GM12878 (cell line): ENCODE results near the gene CCNY. TPM values are rescaled to one million over a fixed set of nuclear protein-coding genes. Genes with fewer than 3 reads are reported as not detected.

Source experiments
- ATAC-seq: fragments of 200-7000 bp; cut with Tn5 transposase; 3 replicates; pipeline ENCODE4 v1.9.1; 2020; ENCODE audit warnings: mild to moderate bottlenecking, moderate library complexity
- BruUV-seq: library from RNA; stranded (reverse); fragments of 400-500 nt; replicated peaks from 2 replicates; lab custom pipeline; 2021; lab: Mats Ljungman, UMichigan
- CTCF ChIA-PET: fragments of 300-600 bp; sonication (Branson Sonifier 250); formaldehyde crosslinking; extraction: SDS; loops from one replicate; lab custom pipeline; 2021; ENCODE audit warnings: inconsistent platforms; lab: Yijun Ruan, JAX
- POLR2A ChIA-PET: fragments of 350-600 bp; formaldehyde crosslinking; extraction: SDS; loops from one replicate; lab custom pipeline; 2021; ENCODE audit warnings: inconsistent platforms; lab: Charles Lee
- RAD21 ChIA-PET: fragments of 300-600 bp; sonication (Branson Sonifier 250); formaldehyde crosslinking; loops from one replicate; lab custom pipeline; 2023; ENCODE audit warnings: antibody characterized with exemption; ENCODE audit not compliant: unreplicated experiment; lab: Charles Lee
- SMC1A ChIA-PET: fragments of 300-600 bp; sonication (Branson Sonifier 250); formaldehyde crosslinking; loops from one replicate; lab custom pipeline; 2023; ENCODE audit not compliant: unreplicated experiment, uncharacterized antibody; lab: Charles Lee
- DNase-seq: peaks from one replicate; pipeline ENCODE4 v3.0.0-alpha.2; 2011; ENCODE audit warnings: low read depth, low spot score
- FAIRE-seq: peaks from 3 replicates; lab custom pipeline; 2011; peaks lifted over from hg19 to GRCh38; lab: Jason Lieb, UNC
- H2AFZ ChIP-seq: 2 replicates; pipeline ENCODE4 v1.6.0; 2011; ENCODE audit warnings: low read depth, low read length, control low read depth; ENCODE audit not compliant: control insufficient read depth
- H3K27ac ChIP-seq: 2 replicates; pipeline ENCODE4 v1.5.1; 2011; ENCODE audit warnings: control low read depth; ENCODE audit not compliant: control insufficient read depth, insufficient read depth
- H3K27me3 ChIP-seq, 2 experiments: replicated peaks in 1 of 2; 2 replicates each; pipeline versions ENCODE4 v1.6.0 to v1.6.1; 2011; ENCODE audit warnings: low read length in 1 of 2; ENCODE audit not compliant: control insufficient read depth in 2 of 2, insufficient read depth in 2 of 2
- H3K36me3 ChIP-seq, 2 experiments: 2 replicates each; pipeline ENCODE4 v1.5.1; 2011; ENCODE audit warnings: low read length in 1 of 2; ENCODE audit not compliant: control insufficient read depth in 2 of 2, insufficient read depth in 2 of 2
- H3K4me1 ChIP-seq: 2 replicates; pipeline ENCODE4 v1.6.1; 2011; ENCODE audit warnings: mild to moderate bottlenecking, low read length, moderate library complexity, mixed read lengths; ENCODE audit not compliant: control insufficient read depth, insufficient read depth
- H3K4me2 ChIP-seq: 2 replicates; pipeline ENCODE4 v1.6.0; 2011; ENCODE audit warnings: control low read depth; ENCODE audit not compliant: control insufficient read depth, insufficient read depth
- H3K4me3 ChIP-seq: fragments of 200-600 bp; sonication (generic); 2 replicates; pipeline ENCODE4 v1.5.1; 2016
- H3K79me2 ChIP-seq: 2 replicates; pipeline ENCODE4 v1.6.0; 2011; ENCODE audit warnings: low read length; ENCODE audit not compliant: control insufficient read depth, insufficient read depth
- H3K9ac ChIP-seq: 2 replicates; pipeline ENCODE4 v1.8.0; 2011; ENCODE audit warnings: low read length, control low read depth, mixed read lengths; ENCODE audit not compliant: control insufficient read depth, insufficient read depth
- H3K9me3 ChIP-seq: replicated peaks from 3 replicates; pipeline ENCODE4 v1.5.1; 2011; ENCODE audit warnings: mild to moderate bottlenecking, low read length; ENCODE audit not compliant: control insufficient read depth, insufficient read depth
- H4K20me1 ChIP-seq: 2 replicates; pipeline ENCODE4 v1.6.0; 2011; ENCODE audit not compliant: control insufficient read depth, insufficient read depth
- BCL11A ChIP-seq: IDR thresholded peaks from 2 replicates; pipeline ENCODE4 v1.6.1; 2011; ENCODE audit warnings: low read depth, low read length
- BHLHE40 ChIP-seq, 2 experiments: fragments of 450-650 bp in 1 of 2; IDR thresholded peaks; 2 replicates each; pipeline ENCODE4 v1.6.1; 2011 to 2017; ENCODE audit warnings: low read depth in 2 of 2, borderline replicate concordance in 1 of 2, improper control_type of control experiment in 1 of 2, low read length in 1 of 2, mild to moderate bottlenecking in 1 of 2
- CBX3 ChIP-seq: fragments of 200-600 bp; sonication (generic); IDR thresholded peaks from 2 replicates; pipeline ENCODE4 v1.6.1; 2016; ENCODE audit warnings: low read depth, borderline replicate concordance
- DPF2 ChIP-seq: fragments of 450-650 bp; IDR thresholded peaks from 2 replicates; pipeline ENCODE4 v1.6.1; 2017; ENCODE audit warnings: mild to moderate bottlenecking
- ETV6 ChIP-seq, 2 experiments: fragments of 450-650 bp in 1 of 2; IDR thresholded peaks in 1 of 2; conservative IDR thresholded peaks in 1 of 2; 2 replicates each; pipeline ENCODE4 v1.6.1; 2014; ENCODE audit warnings: antibody characterized with exemption in 1 of 2, borderline replicate concordance in 1 of 2, low read depth in 1 of 2, mild to moderate bottlenecking in 1 of 2, moderate library complexity in 1 of 2
- FOXK2 ChIP-seq: fragments of 450-650 bp; IDR thresholded peaks from 2 replicates; pipeline ENCODE4 v1.6.1; 2017; ENCODE audit warnings: mild to moderate bottlenecking, moderate library complexity
- JUND ChIP-seq: IDR thresholded peaks from 2 replicates; pipeline ENCODE4 v1.6.1; 2012; ENCODE audit warnings: low read depth, mild to moderate bottlenecking, low read length, improper control_type of control experiment, moderate library complexity
- MTA3 ChIP-seq: IDR thresholded peaks from 2 replicates; pipeline ENCODE4 v1.6.1; 2012; ENCODE audit warnings: low read length, inconsistent platforms, borderline replicate concordance
- NBN ChIP-seq: fragments of 450-650 bp; IDR thresholded peaks from 2 replicates; pipeline ENCODE4 v1.6.1; 2016
- NFYA ChIP-seq: IDR thresholded peaks from 2 replicates; pipeline ENCODE4 v1.6.1; 2011; ENCODE audit warnings: low read depth, mild to moderate bottlenecking, low read length, improper control_type of control experiment, borderline replicate concordance
- PML ChIP-seq: IDR thresholded peaks from 2 replicates; pipeline ENCODE4 v1.6.1; 2012; ENCODE audit warnings: low read length, inconsistent platforms
- RB1 ChIP-seq: fragments of 450-650 bp; formaldehyde crosslinking; IDR thresholded peaks from 2 replicates; pipeline ENCODE4 v1.6.1; 2017; ENCODE audit warnings: mild to moderate bottlenecking, borderline replicate concordance
- RCOR1 ChIP-seq: conservative IDR thresholded peaks from 2 replicates; pipeline ENCODE4 v1.6.1; 2012; ENCODE audit warnings: low read depth, low read length, improper control_type of control experiment
- SP1 ChIP-seq: IDR thresholded peaks from one replicate; pipeline ENCODE4 v1.6.1; 2011; ENCODE audit warnings: low read depth, low read length
- TAF1 ChIP-seq: IDR thresholded peaks from 2 replicates; pipeline ENCODE4 v1.6.1; 2011; ENCODE audit warnings: mild to moderate bottlenecking, low read depth, low read length, borderline replicate concordance
- ZBED1 ChIP-seq: IDR thresholded peaks from 2 replicates; pipeline ENCODE4 v1.6.1; 2016; ENCODE audit warnings: borderline replicate concordance
- ZSCAN29 ChIP-seq: fragments of 450-650 bp; IDR thresholded peaks from 2 replicates; pipeline ENCODE4 v1.6.1; 2017; ENCODE audit warnings: mild to moderate bottlenecking, moderate library complexity
- WGBS: methylation state at CpG from one replicate; pipeline ENCODE4 v1.1.6; 2016; ENCODE audit warnings: low lambda C conversion rate; ENCODE audit not compliant: insufficient replicate concordance, insufficient coverage; ENCODE audit errors: missing lambda C conversion rate; 5-methylcytosine and 5-hydroxymethylcytosine counted together
- in situ Hi-C: fragments of 300-500 bp; cut with MboI; formaldehyde crosslinking; loops from 9 replicates; pipeline ENCODE4 v1.14.3; 2018; ENCODE audit warnings: mixed read lengths
- intact Hi-C: fragments of 100-400 bp; cut with micrococcal nuclease; formaldehyde crosslinking; loops from one replicate; pipeline ENCODE4 v1.14.2; 2022; ENCODE audit not compliant: unreplicated experiment
- polyA plus RNA-seq, 11 experiments: library from polyadenylated mRNA; depleted of rRNA in 4 of 11; unstranded in 6 of 11; stranded (reverse) in 5 of 11; fragments of >200 nt; fragmentation: Nextera tagmentation in 4 of 11; fragmentation: Illumina TruSeq in 1 of 11; extraction: Ambion mirVana in 4 of 11; extraction: Trizol in 1 of 11; gene quantifications; 1 replicate in 1 of 11; 2 replicates in 10 of 11; pipeline versions ENCODE4 v1.2.1 to v1.2.3, GENCODE V29; 2011 to 2016; ENCODE audit warnings: inconsistent platforms in 2 of 11, missing spikeins in 2 of 11, low read depth in 1 of 11
- total RNA-seq, 4 experiments: library from RNA; depleted of rRNA in 3 of 4; stranded (reverse); fragments of >200 nt in 3 of 4; fragmentation: Illumina TruSeq in 1 of 4; extraction: Trizol in 1 of 4; gene quantifications; 2 replicates each; pipeline versions ENCODE4 v1.2.1 to v1.2.3, GENCODE V29; 2013 to 2021
- TF ChIP-seq, protein P1 (sequence below): fragments of 450-650 bp; formaldehyde crosslinking; IDR thresholded peaks from 2 replicates; pipeline ENCODE4 v1.4.0; 2022; ENCODE audit warnings: mild to moderate bottlenecking, moderate library complexity
- TF ChIP-seq, protein P2 (sequence below): fragments of 450-650 bp; IDR thresholded peaks from 2 replicates; pipeline ENCODE4 v1.6.1; 2018; ENCODE audit warnings: mild to moderate bottlenecking, low read depth, moderate library complexity; ENCODE audit not compliant: partially characterized antibody

Gene CCNY
- total and polyA plus RNA-seq, 10 of the 15 experiments (the other 5 are each of a cell fraction or from before 2014, with no cell fraction given), result 3.6 to 50.0 (median 26.1) TPM

DNA sequence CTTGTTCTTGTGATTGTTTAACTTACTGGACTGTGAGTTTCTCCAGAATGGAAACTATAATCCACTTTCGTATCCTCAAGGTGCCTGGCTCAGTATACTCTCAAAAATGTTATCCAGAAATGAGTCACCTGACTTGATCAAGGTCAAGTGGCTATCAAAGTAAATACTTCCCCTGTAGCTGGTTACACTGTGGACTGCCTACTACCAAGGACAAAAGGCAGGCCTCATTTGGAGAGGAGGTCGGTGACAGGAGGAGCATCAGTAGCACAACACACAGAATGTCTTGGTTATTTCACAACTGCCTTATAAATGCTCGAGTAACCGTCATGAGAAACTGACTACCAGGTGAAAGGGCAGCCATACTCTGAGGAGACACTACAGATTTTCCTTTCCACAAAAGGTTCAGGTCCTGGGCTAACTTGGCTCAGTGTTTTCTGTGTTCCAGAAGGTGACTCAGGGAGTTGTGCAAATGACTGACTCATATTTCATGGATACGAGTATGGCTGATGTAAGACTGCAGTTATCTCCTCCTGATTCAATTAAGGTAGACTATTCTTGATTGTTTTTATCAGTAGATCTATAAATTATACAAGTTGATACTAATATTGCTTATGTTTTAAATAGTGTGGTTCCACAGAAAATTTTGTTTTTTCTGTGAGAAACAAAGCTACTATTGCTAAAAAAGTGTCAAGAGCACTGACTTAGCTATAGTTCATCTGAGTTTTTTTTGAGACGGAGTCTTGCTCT is 4.2 kb upstream of the CCNY start (continued):
- TF ChIP-seq JUND (no peak), BCL11A (no peak), NBN (no peak), SP1 (no peak), TAF1 (no peak), CBX3 (no peak)
- TF ChIP-seq, all 136 proteins: peak for 0

DNA sequence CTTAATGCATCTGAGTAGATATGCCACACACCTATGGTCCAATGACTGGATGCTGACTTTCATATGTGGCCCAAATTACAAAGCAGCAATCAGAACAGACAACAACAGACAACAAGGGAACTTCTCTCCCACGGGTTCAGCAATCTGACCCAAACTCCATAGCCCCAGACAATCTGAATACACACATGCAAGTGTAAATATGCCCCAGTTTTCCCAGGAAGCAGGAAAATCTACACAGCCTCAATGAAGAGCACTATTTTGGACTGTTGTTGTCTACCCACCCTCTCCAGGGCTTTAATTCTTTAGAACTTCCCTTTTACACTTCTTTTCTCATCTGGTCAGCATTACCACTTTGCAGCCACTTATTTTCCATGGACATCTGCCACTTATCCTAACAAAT is 2.0 kb upstream of the CCNY start:
- H3K79me2 ChIP-seq, result peaks cover 42% of the 10 kb centered on the region
- POLR2A ChIA-PET, result no interaction called here
- no TSS peak for BruUV-seq
- H3K4me3 ChIP-seq, result no peak overlapping the region
- H3K9ac ChIP-seq, result no peak overlapping the region; the same call in 1 of the 2 replicates
- H3K4me1 ChIP-seq, result peaks cover 7% of the 10 kb centered on the region
- in situ Hi-C loops, result loop anchor here (10.0 kb wide), 1 partner anchor 209 kb away; the partner anchor contains the start of gene CREM
- CTCF ChIA-PET, result no interaction called here
- SMC1A ChIA-PET, result no interaction called here
- no peaks in the 10 kb centered on the region for H3K27me3 ChIP-seq
- intact Hi-C loops, result no loop called here
- FAIRE-seq, result no peak
- WGBS, result 45% methylated on average over 1 of the region's 1 CpG
- H3K27ac ChIP-seq, result no peak overlapping the region
- no peaks in the 10 kb centered on the region for H3K9me3 ChIP-seq
- no peak for ATAC-seq
- no peak overlapping the region for H2AFZ ChIP-seq
- peak overlapping the region; percentile 56 for H3K4me2 ChIP-seq
- H4K20me1 ChIP-seq, result 0 out of 2 replicates have a peak, but pooled peaks cover 3% of the 10 kb centered on the region
- DNase-seq, result no peak
- no peaks in the 10 kb centered on the region; a peak in 1 of 4 replicates for H3K36me3 ChIP-seq
- RAD21 ChIA-PET, result no interaction called here
- TF ChIP-seq ETV6 (conservative IDR thresholded peaks at IDR 0.05 in 1 of 2, IDR thresholded peaks at IDR 0.05 in 1 of 2; ENCODE audit: borderline replicate concordance in 1 of 2, low read depth in 1 of 2), result no peak
- TF ChIP-seq, protein P1, sequence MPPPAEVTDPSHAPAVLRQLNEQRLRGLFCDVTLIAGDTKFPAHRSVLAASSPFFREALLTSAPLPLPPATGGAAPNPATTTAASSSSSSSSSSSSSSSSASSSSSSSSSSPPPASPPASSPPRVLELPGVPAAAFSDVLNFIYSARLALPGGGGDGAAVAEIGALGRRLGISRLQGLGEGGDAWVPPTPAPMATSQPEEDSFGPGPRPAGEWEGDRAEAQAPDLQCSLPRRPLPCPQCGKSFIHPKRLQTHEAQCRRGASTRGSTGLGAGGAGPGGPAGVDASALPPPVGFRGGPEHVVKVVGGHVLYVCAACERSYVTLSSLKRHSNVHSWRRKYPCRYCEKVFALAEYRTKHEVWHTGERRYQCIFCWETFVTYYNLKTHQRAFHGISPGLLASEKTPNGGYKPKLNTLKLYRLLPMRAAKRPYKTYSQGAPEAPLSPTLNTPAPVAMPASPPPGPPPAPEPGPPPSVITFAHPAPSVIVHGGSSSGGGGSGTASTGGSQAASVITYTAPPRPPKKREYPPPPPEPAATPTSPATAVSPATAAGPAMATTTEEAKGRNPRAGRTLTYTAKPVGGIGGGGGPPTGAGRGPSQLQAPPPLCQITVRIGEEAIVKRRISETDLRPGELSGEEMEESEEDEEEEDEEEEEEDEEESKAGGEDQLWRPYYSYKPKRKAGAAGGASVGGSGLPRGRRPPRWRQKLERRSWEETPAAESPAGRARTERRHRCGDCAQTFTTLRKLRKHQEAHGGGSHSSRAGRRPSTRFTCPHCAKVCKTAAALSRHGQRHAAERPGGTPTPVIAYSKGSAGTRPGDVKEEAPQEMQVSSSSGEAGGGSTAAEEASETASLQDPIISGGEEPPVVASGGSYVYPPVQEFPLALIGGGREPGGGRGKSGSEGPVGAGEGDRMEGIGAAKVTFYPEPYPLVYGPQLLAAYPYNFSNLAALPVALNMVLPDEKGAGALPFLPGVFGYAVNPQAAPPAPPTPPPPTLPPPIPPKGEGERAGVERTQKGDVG (CRISPR knock-in tag), result no peak
- no peak for TF ChIP-seq NFYA
- no peak for TF ChIP-seq FOXK2
- no peak for TF ChIP-seq PML
- no peak for TF ChIP-seq ZBED1
- TF ChIP-seq RCOR1, result no peak
- TF ChIP-seq, protein P2, sequence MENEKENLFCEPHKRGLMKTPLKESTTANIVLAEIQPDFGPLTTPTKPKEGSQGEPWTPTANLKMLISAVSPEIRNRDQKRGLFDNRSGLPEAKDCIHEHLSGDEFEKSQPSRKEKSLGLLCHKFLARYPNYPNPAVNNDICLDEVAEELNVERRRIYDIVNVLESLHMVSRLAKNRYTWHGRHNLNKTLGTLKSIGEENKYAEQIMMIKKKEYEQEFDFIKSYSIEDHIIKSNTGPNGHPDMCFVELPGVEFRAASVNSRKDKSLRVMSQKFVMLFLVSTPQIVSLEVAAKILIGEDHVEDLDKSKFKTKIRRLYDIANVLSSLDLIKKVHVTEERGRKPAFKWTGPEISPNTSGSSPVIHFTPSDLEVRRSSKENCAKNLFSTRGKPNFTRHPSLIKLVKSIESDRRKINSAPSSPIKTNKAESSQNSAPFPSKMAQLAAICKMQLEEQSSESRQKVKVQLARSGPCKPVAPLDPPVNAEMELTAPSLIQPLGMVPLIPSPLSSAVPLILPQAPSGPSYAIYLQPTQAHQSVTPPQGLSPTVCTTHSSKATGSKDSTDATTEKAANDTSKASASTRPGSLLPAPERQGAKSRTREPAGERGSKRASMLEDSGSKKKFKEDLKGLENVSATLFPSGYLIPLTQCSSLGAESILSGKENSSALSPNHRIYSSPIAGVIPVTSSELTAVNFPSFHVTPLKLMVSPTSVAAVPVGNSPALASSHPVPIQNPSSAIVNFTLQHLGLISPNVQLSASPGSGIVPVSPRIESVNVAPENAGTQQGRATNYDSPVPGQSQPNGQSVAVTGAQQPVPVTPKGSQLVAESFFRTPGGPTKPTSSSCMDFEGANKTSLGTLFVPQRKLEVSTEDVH, result no peak
- TF ChIP-seq RB1, result no peak
- no peak for TF ChIP-seq MTA3
- TF ChIP-seq DPF2, result no peak
- TF ChIP-seq BHLHE40 (IDR thresholded peaks at IDR 0.05; ENCODE audit: borderline replicate concordance in 1 of 2, low read depth in 2 of 2, low read length in 1 of 2), result no peak
- TF ChIP-seq ZSCAN29, result no peak
